ENCODE measurements around the gene PARP16.

Gene PARP16, protein sequence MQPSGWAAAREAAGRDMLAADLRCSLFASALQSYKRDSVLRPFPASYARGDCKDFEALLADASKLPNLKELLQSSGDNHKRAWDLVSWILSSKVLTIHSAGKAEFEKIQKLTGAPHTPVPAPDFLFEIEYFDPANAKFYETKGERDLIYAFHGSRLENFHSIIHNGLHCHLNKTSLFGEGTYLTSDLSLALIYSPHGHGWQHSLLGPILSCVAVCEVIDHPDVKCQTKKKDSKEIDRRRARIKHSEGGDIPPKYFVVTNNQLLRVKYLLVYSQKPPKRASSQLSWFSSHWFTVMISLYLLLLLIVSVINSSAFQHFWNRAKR

GRCh38 chr15:65286704-65287519 is at the start of gene PARP16:
PARP16 (minus strand) TSS chr15:65286883; CDS start chr15:65286426, 457 bp downstream.
- DNase-seq (peak; percentile 90), ATAC-seq (replicated peaks) (peak; percentile 94 to 95)
- Mint-ChIP-seq H3K4me1 (peaks cover 25 to 33% of the 10 kb centered on the region in 2 donors), H3K9me3 (no peaks in the 10 kb centered on the region), H3K4me3 (peak within 1 kb of the TSS; percentile 88 to 97), H3K36me3 (peaks cover 8 to 10% of the 10 kb centered on the region in 2 donors), H3K27ac (peak within 1 kb of the TSS; percentile 88), H3K27me3 (no peaks in the 10 kb centered on the region)

GRCh38 chr15:65335278-65336055 is 48.8 kb upstream of the PARP16 start:
- no peaks in the 10 kb centered on the region for H3K36me3 Mint-ChIP-seq
- no peak overlapping the region for H3K4me3 Mint-ChIP-seq
- DNase-seq (no peak), ATAC-seq (replicated peaks) (no peak)
- no peak overlapping the region for H3K27ac Mint-ChIP-seq
- H3K9me3 Mint-ChIP-seq = no peaks in the 10 kb centered on the region
- H3K4me1 Mint-ChIP-seq = peaks cover 13% of the 10 kb centered on the region in 2 donors
- peaks cover 38 to 69% of the 10 kb centered on the region in 2 donors for H3K27me3 Mint-ChIP-seq

- Mint-ChIP-seq H3K27me3 (peaks cover 35 to 67% of the 10 kb centered on the region in 2 donors), H3K9me3 (no peaks in the 10 kb centered on the region), H3K4me1 (peaks cover 9 to 11% of the 10 kb centered on the region in 2 donors), H3K27ac (no peak overlapping the region), H3K4me3 (no peak overlapping the region), H3K36me3 (no peaks in the 10 kb centered on the region)
- ATAC-seq (replicated peaks) = no peak
- DNase-seq = no peak
These were observed 48.0 kb upstream of the PARP16 start for GRCh38 chr15:65334586-65335231.

- H3K36me3 Mint-ChIP-seq = no peaks in the 10 kb centered on the region
- no peak for ATAC-seq (replicated peaks)
- H3K4me3 Mint-ChIP-seq = no peak overlapping the region
- DNase-seq = no peak
- peaks cover 32 to 63% of the 10 kb centered on the region in 2 donors for H3K27me3 Mint-ChIP-seq
- H3K4me1 Mint-ChIP-seq = peaks cover 6 to 9% of the 10 kb centered on the region in 2 donors
- no peaks in the 10 kb centered on the region for H3K9me3 Mint-ChIP-seq
- no peak overlapping the region for H3K27ac Mint-ChIP-seq
These were observed 47.2 kb upstream of the PARP16 start for GRCh38 chr15:65333856-65334255.

- H3K27me3 Mint-ChIP-seq = peaks cover 28 to 58% of the 10 kb centered on the region in 2 donors
- no peak for DNase-seq
- no peak for ATAC-seq (replicated peaks)
- H3K36me3 Mint-ChIP-seq = no peaks in the 10 kb centered on the region
- no peak overlapping the region for H3K4me3 Mint-ChIP-seq
- H3K9me3 Mint-ChIP-seq = no peaks in the 10 kb centered on the region
- peaks cover 6 to 7% of the 10 kb centered on the region in 2 donors for H3K4me1 Mint-ChIP-seq
- no peak overlapping the region for H3K27ac Mint-ChIP-seq
These were observed 46.6 kb upstream of the PARP16 start for GRCh38 chr15:65333148-65333820.

DNA sequence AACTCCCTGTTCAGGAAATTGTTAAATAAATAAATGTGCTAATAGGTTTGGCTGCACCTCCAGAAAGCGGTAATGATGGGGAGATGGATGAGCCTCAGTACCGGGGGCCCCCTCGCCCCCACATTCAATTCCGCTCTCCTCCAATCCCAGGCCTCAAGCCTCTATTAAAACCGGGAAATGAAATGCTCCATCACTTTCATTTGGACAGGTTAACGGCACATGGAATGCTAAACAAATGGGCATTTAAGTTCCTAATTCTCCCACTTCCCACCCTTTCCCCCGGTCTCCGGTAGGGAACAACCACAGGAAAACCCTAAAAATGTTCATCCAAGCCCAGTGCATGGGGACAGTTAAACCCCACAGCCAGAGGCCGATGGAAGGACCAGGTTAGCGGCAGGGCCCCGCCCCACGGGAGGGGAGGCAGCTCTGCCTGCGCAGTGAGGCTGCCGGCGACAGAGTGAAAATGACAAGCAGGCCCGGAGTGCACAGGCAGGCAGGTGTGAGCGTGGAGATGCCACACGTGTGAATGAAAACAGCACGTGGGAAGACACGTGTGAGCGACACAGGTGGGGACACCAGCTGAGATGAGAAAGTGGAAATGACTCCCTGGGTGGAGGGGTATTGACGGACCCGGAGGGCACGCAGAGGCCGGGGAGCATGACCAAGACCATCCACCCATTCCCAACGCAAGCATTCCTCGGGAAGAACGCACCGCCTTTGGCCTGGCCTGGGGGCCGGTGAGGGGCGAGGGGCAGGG is 45.9 kb upstream of the PARP16 start:
- Mint-ChIP-seq H3K4me1 (peaks cover 10 to 14% of the 10 kb centered on the region in 2 donors), H3K4me3 (no peak overlapping the region), H3K27ac (no peak overlapping the region), H3K9me3 (no peaks in the 10 kb centered on the region), H3K27me3 (peaks cover 31 to 58% of the 10 kb centered on the region in 2 donors), H3K36me3 (no peaks in the 10 kb centered on the region)
- DNase-seq (no peak), ATAC-seq (replicated peaks) (no peak)

DNA sequence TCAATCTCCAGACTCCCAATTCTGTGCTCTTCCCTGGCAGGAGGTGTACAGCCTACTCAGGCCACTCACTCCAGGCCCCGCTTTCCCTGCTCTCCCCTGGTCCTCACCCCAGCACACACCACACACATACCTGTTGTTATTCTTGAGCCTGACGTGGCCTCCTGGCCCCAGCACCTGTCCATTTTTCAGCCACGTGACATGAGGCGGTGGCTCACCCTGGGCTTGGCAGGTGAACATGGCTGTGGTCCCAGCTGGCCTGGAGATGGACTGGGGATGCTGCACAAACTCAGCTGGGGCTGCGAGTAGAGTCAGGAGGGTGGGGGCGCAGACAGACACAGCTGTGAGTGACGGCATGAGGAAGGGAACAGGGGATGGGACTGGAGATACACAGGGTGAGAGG is 45.1 kb upstream of the PARP16 start:
- DNase-seq (no peak), ATAC-seq (replicated peaks) (no peak)
- Mint-ChIP-seq H3K9me3 (no peaks in the 10 kb centered on the region), H3K27me3 (peaks cover 28 to 55% of the 10 kb centered on the region in 2 donors), H3K36me3 (no peaks in the 10 kb centered on the region), H3K27ac (no peak overlapping the region), H3K4me3 (no peak overlapping the region), H3K4me1 (peaks cover 7 to 10% of the 10 kb centered on the region in 2 donors)

DNA sequence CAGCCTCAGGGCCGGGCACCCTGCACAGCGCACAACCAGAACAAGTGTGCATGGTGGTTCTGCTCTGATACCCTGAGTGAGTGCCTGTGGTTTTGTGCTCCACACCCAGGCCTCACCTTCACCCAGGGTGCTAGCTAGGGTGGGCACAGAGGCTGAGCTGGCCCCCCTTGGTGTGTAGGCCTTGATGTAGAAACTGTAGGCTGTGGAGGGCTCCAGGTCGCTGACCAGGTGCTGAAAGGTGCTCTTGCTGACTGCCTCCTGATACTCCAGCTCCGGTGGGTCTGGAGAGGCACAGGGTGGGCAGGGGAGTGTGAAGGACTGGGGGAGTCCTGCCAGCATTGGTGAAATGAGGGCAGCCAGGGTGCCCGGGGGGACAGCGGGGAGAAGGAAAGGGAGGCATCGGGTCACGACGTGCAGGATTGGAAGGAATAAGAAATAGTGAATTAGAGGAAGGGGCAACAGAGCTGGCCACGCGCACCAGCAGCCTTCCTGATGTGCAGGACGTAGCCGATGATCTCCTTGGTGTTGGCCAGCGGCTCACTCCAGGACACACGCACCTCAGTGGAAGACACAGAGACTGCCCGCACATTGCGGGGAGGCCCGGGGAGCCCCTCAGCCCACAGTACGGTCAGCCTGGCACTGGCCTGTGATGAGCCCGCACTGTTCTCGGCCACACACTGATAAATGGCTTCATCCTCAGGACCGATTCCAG is 44.4 kb upstream of the PARP16 start:
- ATAC-seq (replicated peaks) (no peak), DNase-seq (no peak)
- Mint-ChIP-seq H3K9me3 (no peaks in the 10 kb centered on the region), H3K36me3 (no peaks in the 10 kb centered on the region), H3K27ac (no peak overlapping the region), H3K4me3 (no peak overlapping the region), H3K27me3 (peaks cover 23 to 59% of the 10 kb centered on the region in 2 donors), H3K4me1 (peaks cover 7 to 13% of the 10 kb centered on the region in 2 donors)

- Mint-ChIP-seq H3K9me3 (no peaks in the 10 kb centered on the region), H3K27ac (no peak overlapping the region), H3K27me3 (peaks cover 23 to 53% of the 10 kb centered on the region in 2 donors), H3K4me1 (peaks cover 7 to 15% of the 10 kb centered on the region in 2 donors), H3K4me3 (no peak overlapping the region), H3K36me3 (no peaks in the 10 kb centered on the region)
- DNase-seq (no peak), ATAC-seq (replicated peaks) (no peak)
These were observed 43.5 kb upstream of the PARP16 start for GRCh38 chr15:65329984-65330735.

- H3K27me3 Mint-ChIP-seq = peaks cover 23 to 46% of the 10 kb centered on the region in 2 donors
- H3K27ac Mint-ChIP-seq = no peak overlapping the region
- DNase-seq = no peak
- H3K4me3 Mint-ChIP-seq = no peak overlapping the region
- H3K36me3 Mint-ChIP-seq = no peaks in the 10 kb centered on the region
- ATAC-seq (replicated peaks) = no peak
- no peaks in the 10 kb centered on the region for H3K9me3 Mint-ChIP-seq
- H3K4me1 Mint-ChIP-seq = peaks cover 7 to 15% of the 10 kb centered on the region in 2 donors
These were observed 42.8 kb upstream of the PARP16 start for GRCh38 chr15:65329288-65329983.

GRCh38 chr15:65328506-65329287 is 42.0 kb upstream of the PARP16 start:
- Mint-ChIP-seq H3K27ac (no peak overlapping the region), H3K27me3 (peaks cover 16 to 40% of the 10 kb centered on the region in 2 donors), H3K4me1 (peaks cover 4 to 15% of the 10 kb centered on the region in 2 donors), H3K9me3 (no peaks in the 10 kb centered on the region), H3K36me3 (no peaks in the 10 kb centered on the region), H3K4me3 (no peak overlapping the region)
- DNase-seq (no peak), ATAC-seq (replicated peaks) (no peak)

All from stimulated activated naive B cell treated with anti-CD40 and anti-IgM and Interleukin-4, amounts not matched to agents 10 μg/mL and 1 μg/mL and 100 μg/mL, for 72 hours (primary cell).